Fibroblast of lung (primary cell): Measurements from ENCODE around the gene DIP2C.

ENCODE experiments used
- CTCF ChIP-seq, 2 donors: IDR thresholded peaks in 1 of 2; conservative IDR thresholded peaks in 1 of 2; 1 replicate in 1 of 2; 2 replicates in 1 of 2; pipeline ENCODE4 v1.5.1; 2011 to 2012; ENCODE audit warnings: low read length in 2 of 2, control low read depth in 1 of 2, inconsistent platforms in 1 of 2, low read depth in 1 of 2, mild to moderate bottlenecking in 1 of 2
- EZH2 ChIP-seq: IDR thresholded peaks from 2 replicates; pipeline ENCODE4 v1.5.1; 2012; ENCODE audit warnings: low read length, control low read depth, mild to moderate bottlenecking; ENCODE audit errors: missing control alignments

- TF ChIP-seq CTCF (conservative IDR thresholded peaks at IDR 0.05 in 1 of 2, IDR thresholded peaks at IDR 0.05 in 1 of 2; ENCODE audit: low read depth in 1 of 2, low read length in 2 of 2) (no peak), EZH2 (no peak)
Measured at GRCh38 chr10:378930-379704, 310.4 kb downstream of the DIP2C start.
